ENCODE measurements around the gene MAFG.

DNA sequence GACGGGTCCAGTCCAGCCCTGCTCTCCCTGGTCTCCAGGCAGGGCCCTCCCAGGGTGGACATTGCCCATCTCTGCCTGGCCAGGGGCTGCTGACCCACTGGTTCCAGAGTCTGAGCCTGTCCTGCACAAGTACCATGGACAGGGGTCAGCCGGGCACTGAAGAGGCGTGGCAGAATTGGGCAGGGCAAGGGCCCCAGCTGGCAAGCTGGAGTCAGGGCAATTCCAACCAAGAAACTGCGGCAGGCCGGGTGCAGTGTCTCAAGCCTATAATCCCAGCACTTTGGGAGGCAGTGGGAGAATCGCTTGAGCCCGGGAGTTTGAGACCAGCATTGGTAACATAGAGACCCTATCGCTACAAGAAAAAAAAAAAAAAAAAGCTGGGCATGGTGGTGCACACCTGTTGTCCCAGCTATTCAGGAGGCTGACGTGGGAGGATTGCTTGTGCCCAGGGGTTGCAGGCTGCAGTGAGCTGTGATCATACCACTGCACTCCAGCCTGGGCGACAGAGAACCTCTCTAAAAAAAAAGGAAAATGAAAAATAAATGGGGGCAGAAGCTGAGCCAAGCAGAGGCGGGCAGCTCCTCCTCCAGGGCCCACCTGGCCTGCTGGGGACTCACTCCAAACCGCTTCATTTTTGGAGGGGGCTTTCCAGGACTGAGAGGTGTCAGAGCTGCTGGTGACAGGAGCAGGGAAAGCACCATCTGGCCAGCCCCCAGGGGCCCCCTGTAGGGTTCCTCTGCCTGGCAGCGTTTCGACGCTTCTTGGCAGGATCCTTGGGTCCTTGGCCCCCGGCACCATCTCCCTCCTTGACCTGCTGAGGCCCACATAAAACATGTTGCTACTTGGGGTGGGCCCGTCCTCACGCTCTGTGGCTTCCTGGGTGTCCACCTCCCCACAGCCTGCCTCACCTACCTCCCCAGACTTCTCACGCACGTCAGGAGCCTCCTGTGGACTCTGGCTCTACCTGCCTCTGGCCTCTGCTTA lies 2.9 kb upstream of the MAFG start:
- TF ChIP-seq ZNF423 (CRISPR knock-in tag; IDR thresholded peaks at IDR 0.05) (no peak), NR3C1 (CRISPR knock-in tag; conservative IDR thresholded peaks at IDR 0.05; ENCODE audit: low read depth) (no peak), USF1 (CRISPR knock-in tag; IDR thresholded peaks at IDR 0.05) (no peak), KAT7 (CRISPR knock-in tag; IDR thresholded peaks at IDR 0.05; ENCODE audit: borderline replicate concordance) (no peak), ATF3 (CRISPR knock-in tag; conservative IDR thresholded peaks at IDR 0.05) (no peak), SP1 (CRISPR knock-in tag; conservative IDR thresholded peaks at IDR 0.05) (no peak), ATF2 (CRISPR knock-in tag; IDR thresholded peaks at IDR 0.05; ENCODE audit: borderline replicate concordance, low read depth) (no peak), NFYB (CRISPR knock-in tag; conservative IDR thresholded peaks at IDR 0.05; ENCODE audit: low read depth) (no peak)
- TF ChIP-seq, protein P1, sequence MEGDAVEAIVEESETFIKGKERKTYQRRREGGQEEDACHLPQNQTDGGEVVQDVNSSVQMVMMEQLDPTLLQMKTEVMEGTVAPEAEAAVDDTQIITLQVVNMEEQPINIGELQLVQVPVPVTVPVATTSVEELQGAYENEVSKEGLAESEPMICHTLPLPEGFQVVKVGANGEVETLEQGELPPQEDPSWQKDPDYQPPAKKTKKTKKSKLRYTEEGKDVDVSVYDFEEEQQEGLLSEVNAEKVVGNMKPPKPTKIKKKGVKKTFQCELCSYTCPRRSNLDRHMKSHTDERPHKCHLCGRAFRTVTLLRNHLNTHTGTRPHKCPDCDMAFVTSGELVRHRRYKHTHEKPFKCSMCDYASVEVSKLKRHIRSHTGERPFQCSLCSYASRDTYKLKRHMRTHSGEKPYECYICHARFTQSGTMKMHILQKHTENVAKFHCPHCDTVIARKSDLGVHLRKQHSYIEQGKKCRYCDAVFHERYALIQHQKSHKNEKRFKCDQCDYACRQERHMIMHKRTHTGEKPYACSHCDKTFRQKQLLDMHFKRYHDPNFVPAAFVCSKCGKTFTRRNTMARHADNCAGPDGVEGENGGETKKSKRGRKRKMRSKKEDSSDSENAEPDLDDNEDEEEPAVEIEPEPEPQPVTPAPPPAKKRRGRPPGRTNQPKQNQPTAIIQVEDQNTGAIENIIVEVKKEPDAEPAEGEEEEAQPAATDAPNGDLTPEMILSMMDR (IDR thresholded peaks at IDR 0.05): no peak
- TF ChIP-seq, protein P2, sequence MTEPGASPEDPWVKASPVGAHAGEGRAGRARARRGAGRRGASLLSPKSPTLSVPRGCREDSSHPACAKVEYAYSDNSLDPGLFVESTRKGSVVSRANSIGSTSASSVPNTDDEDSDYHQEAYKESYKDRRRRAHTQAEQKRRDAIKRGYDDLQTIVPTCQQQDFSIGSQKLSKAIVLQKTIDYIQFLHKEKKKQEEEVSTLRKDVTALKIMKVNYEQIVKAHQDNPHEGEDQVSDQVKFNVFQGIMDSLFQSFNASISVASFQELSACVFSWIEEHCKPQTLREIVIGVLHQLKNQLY (CRISPR knock-in tag; IDR thresholded peaks at IDR 0.05): no peak
- TF ChIP-seq, protein P3, sequence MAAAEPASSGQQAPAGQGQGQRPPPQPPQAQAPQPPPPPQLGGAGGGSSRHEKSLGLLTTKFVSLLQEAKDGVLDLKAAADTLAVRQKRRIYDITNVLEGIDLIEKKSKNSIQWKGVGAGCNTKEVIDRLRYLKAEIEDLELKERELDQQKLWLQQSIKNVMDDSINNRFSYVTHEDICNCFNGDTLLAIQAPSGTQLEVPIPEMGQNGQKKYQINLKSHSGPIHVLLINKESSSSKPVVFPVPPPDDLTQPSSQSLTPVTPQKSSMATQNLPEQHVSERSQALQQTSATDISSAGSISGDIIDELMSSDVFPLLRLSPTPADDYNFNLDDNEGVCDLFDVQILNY (CRISPR knock-in tag; IDR thresholded peaks at IDR 0.05): no peak
- TF ChIP-seq, protein P4, sequence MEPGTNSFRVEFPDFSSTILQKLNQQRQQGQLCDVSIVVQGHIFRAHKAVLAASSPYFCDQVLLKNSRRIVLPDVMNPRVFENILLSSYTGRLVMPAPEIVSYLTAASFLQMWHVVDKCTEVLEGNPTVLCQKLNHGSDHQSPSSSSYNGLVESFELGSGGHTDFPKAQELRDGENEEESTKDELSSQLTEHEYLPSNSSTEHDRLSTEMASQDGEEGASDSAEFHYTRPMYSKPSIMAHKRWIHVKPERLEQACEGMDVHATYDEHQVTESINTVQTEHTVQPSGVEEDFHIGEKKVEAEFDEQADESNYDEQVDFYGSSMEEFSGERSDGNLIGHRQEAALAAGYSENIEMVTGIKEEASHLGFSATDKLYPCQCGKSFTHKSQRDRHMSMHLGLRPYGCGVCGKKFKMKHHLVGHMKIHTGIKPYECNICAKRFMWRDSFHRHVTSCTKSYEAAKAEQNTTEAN (CRISPR knock-in tag; IDR thresholded peaks at IDR 0.05): no peak
- TF ChIP-seq, protein P5, sequence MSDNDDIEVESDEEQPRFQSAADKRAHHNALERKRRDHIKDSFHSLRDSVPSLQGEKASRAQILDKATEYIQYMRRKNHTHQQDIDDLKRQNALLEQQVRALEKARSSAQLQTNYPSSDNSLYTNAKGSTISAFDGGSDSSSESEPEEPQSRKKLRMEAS (CRISPR knock-in tag; IDR thresholded peaks at IDR 0.05): no peak
- TF ChIP-seq, protein P6, sequence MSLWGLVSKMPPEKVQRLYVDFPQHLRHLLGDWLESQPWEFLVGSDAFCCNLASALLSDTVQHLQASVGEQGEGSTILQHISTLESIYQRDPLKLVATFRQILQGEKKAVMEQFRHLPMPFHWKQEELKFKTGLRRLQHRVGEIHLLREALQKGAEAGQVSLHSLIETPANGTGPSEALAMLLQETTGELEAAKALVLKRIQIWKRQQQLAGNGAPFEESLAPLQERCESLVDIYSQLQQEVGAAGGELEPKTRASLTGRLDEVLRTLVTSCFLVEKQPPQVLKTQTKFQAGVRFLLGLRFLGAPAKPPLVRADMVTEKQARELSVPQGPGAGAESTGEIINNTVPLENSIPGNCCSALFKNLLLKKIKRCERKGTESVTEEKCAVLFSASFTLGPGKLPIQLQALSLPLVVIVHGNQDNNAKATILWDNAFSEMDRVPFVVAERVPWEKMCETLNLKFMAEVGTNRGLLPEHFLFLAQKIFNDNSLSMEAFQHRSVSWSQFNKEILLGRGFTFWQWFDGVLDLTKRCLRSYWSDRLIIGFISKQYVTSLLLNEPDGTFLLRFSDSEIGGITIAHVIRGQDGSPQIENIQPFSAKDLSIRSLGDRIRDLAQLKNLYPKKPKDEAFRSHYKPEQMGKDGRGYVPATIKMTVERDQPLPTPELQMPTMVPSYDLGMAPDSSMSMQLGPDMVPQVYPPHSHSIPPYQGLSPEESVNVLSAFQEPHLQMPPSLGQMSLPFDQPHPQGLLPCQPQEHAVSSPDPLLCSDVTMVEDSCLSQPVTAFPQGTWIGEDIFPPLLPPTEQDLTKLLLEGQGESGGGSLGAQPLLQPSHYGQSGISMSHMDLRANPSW (CRISPR knock-in tag; conservative IDR thresholded peaks at IDR 0.05; ENCODE audit: low read depth): no peak

All from WTC11 (cell line).